Adipocyte (in vitro differentiated cells): Measurements from ENCODE around the gene SAP30BP.

Source experiments
- DNase-seq: peaks from one replicate; pipeline ENCODE4 v3.0.0-alpha.2; 2015; ENCODE audit warnings: low read depth
- H3K27me3 ChIP-seq: replicated peaks from 2 replicates; pipeline ENCODE4 v1.7.0; 2013; ENCODE audit warnings: mild to moderate bottlenecking, low read length, moderate library complexity; ENCODE audit not compliant: control insufficient read depth, insufficient read depth
- H3K36me3 ChIP-seq: 2 replicates; pipeline ENCODE4 v1.7.0; 2013; ENCODE audit warnings: low read length, mild to moderate bottlenecking, moderate library complexity; ENCODE audit not compliant: control insufficient read depth, insufficient read depth, severe bottlenecking
- H3K4me1 ChIP-seq: 2 replicates; pipeline ENCODE4 v1.7.0; 2013; ENCODE audit warnings: mild to moderate bottlenecking, low read length, moderate library complexity; ENCODE audit not compliant: control insufficient read depth, insufficient read depth
- H3K4me3 ChIP-seq: 2 replicates; pipeline ENCODE4 v1.7.0; 2013; ENCODE audit warnings: mild to moderate bottlenecking, low read length, moderate library complexity
- H3K9ac ChIP-seq: 2 replicates; pipeline ENCODE4 v1.7.0; 2013; ENCODE audit warnings: mild to moderate bottlenecking, low read length, moderate library complexity
- H3K9me3 ChIP-seq: 2 replicates; pipeline ENCODE4 v1.7.0; 2013; ENCODE audit warnings: mild to moderate bottlenecking, low read length, moderate library complexity; ENCODE audit not compliant: control insufficient read depth

Gene SAP30BP

GRCh38 chr17:75734674-75735294 lies 67.6 kb downstream of the SAP30BP start:
- Histone ChIP-seq H3K9me3 (no peaks in the 10 kb centered on the region), H3K9ac (no peak overlapping the region), H3K4me3 (no peak overlapping the region), H3K27me3 (peaks cover 6% of the 10 kb centered on the region), H3K4me1 (peaks cover 6% of the 10 kb centered on the region), H3K36me3 (no peaks in the 10 kb centered on the region)
- DNase-seq, result no peak

GRCh38 chr17:75736173-75736835 lies 69.2 kb downstream of the SAP30BP start:
- Histone ChIP-seq H3K9ac (no peak overlapping the region), H3K27me3 (peaks cover 4% of the 10 kb centered on the region), H3K4me3 (no peak overlapping the region), H3K36me3 (no peaks in the 10 kb centered on the region), H3K9me3 (no peaks in the 10 kb centered on the region), H3K4me1 (peaks cover 6% of the 10 kb centered on the region)
- DNase-seq, result no peak

DNA sequence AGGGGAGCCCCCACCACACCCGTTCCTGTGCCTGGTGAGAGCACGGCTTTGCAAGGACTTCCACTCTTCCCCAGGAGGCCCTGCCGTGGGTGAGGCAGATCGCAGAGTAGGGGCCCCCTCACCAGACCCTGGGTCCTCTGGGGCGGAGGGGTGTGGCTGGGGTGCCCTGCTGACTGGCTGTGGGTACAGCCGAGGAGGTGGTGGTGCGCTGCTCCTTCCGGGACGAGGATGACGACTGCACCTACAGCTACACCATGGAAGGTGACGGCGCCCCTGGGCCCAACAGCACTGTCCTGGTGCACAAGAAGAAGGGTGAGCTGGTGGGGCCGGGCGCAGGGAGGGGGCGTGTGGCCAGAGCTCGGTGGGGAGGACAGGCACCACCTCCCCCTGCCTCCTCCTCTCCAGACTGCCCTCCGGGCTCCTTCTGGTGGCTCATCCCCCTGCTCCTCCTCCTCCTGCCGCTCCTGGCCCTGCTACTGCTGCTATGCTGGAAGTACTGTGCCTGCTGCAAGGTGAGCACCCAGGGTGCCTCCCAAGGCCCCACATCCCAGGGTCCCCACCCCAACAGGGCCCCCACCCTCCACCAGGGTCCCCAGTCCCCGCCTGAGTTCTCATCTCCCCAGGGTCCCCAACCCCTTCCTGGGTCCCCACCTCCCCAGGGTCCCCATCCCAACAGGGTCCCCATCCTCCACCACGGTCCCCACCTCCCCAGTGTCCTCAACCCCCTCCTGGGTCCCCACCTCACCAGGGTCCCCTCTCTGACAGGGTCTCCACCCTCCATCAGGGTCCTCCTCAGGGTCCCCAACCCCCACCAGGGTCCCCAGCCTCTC lies 70.2 kb downstream of the SAP30BP start:
- Histone ChIP-seq H3K9ac (no peak overlapping the region), H3K27me3 (peaks cover 4% of the 10 kb centered on the region), H3K36me3 (no peaks in the 10 kb centered on the region), H3K9me3 (no peaks in the 10 kb centered on the region), H3K4me3 (no peak overlapping the region), H3K4me1 (peaks cover 6% of the 10 kb centered on the region)
- no peak for DNase-seq

- H3K4me3 ChIP-seq, result no peak overlapping the region
- H3K36me3 ChIP-seq, result no peaks in the 10 kb centered on the region
- H3K27me3 ChIP-seq, result peaks cover 4% of the 10 kb centered on the region
- DNase-seq, result no peak
- no peak overlapping the region for H3K9ac ChIP-seq
- no peaks in the 10 kb centered on the region for H3K9me3 ChIP-seq
- peaks cover 6% of the 10 kb centered on the region for H3K4me1 ChIP-seq
Measured at GRCh38 chr17:75738218-75738802, 71.2 kb downstream of the SAP30BP start.

DNA sequence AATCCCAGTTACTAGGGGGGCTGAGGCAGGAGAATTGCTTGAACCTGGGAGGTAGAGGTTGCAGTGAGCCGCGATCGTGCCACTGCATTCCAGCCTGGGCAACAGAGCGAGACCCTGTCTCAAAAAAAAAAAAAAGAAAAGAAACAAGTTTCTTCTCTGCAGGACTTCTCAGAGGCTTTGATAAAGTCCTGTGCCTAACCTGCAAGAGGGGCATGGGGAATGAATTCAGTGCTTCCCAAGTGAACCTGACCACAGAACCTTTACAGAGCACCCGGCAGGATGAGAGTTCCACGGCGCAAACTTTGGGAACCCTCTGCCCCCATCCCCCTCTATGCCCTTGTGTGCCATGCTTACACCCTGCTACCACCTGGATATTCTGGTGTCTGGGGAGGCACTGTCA lies 72.0 kb downstream of the SAP30BP start:
- Histone ChIP-seq H3K4me3 (no peak overlapping the region), H3K36me3 (no peaks in the 10 kb centered on the region), H3K9me3 (no peaks in the 10 kb centered on the region)

DNA sequence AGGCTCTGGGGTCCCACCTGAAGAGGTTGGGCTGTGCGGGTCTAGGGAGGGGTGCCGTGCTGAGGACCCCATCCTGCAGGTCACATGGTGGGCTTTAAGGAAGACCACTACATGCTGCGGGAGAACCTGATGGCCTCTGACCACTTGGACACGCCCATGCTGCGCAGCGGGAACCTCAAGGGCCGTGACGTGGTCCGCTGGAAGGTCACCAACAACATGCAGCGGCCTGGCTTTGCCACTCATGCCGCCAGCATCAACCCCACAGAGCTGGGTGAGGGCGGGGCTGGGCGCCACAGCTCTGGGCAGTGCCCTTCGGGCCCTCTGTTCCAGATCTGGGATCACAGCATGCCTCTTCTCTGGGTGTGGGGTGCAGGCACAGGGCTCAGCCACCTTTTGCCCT lies 72.7 kb downstream of the SAP30BP start:
- no peak overlapping the region for H3K4me3 ChIP-seq
- DNase-seq, result no peak
- peaks cover 4% of the 10 kb centered on the region for H3K27me3 ChIP-seq
- H3K9me3 ChIP-seq, result no peaks in the 10 kb centered on the region
- H3K9ac ChIP-seq, result no peak overlapping the region
- H3K36me3 ChIP-seq, result no peaks in the 10 kb centered on the region
- peaks cover 6% of the 10 kb centered on the region for H3K4me1 ChIP-seq

More for the DNA sequence above, 72.0 kb downstream of the SAP30BP start:
- Histone ChIP-seq H3K4me1 (peaks cover 6% of the 10 kb centered on the region), H3K27me3 (peaks cover 4% of the 10 kb centered on the region), H3K9ac (no peak overlapping the region)
- no peak for DNase-seq

- Histone ChIP-seq H3K9me3 (no peaks in the 10 kb centered on the region), H3K36me3 (no peaks in the 10 kb centered on the region), H3K4me1 (peaks cover 6% of the 10 kb centered on the region), H3K4me3 (no peak overlapping the region), H3K9ac (no peak overlapping the region), H3K27me3 (peaks cover 4% of the 10 kb centered on the region)
- DNase-seq, result no peak
Measured at GRCh38 chr17:75740215-75740614, 73.1 kb downstream of the SAP30BP start.

DNA sequence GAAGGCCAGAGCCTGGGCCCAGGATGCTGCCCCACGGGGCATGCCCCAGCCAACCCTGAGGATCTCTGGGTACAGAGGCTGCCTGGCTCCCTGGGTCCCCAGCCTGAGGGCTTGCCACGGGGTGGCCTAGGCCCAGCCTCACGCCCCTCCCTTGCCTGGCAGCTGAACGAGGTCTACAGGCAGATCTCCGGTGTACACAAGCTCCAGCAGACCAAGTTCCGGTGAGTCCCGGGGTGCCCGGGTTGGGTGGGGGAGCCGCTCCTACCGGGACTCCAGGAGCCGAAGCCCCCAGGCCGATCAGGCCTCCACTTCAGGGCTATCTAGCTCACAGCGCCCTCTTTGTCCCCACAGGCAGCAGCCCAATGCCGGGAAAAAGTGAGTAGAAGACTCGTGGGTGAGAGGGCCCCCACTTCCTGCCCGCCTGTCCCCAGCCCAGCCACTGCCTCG lies 73.5 kb downstream of the SAP30BP start:
- Histone ChIP-seq H3K27me3 (peaks cover 4% of the 10 kb centered on the region), H3K9ac (no peak overlapping the region), H3K4me3 (no peak overlapping the region), H3K9me3 (no peaks in the 10 kb centered on the region), H3K36me3 (no peaks in the 10 kb centered on the region), H3K4me1 (peaks cover 6% of the 10 kb centered on the region)
- no peak for DNase-seq

DNA sequence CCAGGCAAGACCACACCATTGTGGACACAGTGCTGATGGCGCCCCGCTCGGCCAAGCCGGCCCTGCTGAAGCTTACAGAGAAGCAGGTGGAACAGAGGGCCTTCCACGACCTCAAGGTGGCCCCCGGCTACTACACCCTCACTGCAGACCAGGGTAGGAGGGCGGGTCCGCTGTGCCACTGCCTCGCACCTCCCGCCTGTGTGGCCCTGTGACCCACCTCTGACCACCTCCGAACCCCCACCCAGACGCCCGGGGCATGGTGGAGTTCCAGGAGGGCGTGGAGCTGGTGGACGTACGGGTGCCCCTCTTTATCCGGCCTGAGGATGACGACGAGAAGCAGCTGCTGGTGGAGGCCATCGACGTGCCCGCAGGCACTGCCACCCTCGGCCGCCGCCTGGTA lies 75.2 kb downstream of the SAP30BP start:
- Histone ChIP-seq H3K9me3 (no peaks in the 10 kb centered on the region), H3K27me3 (peaks cover 4% of the 10 kb centered on the region), H3K9ac (no peak overlapping the region), H3K4me3 (no peak overlapping the region), H3K36me3 (no peaks in the 10 kb centered on the region), H3K4me1 (peaks cover 7% of the 10 kb centered on the region)
- DNase-seq, result no peak

DNA sequence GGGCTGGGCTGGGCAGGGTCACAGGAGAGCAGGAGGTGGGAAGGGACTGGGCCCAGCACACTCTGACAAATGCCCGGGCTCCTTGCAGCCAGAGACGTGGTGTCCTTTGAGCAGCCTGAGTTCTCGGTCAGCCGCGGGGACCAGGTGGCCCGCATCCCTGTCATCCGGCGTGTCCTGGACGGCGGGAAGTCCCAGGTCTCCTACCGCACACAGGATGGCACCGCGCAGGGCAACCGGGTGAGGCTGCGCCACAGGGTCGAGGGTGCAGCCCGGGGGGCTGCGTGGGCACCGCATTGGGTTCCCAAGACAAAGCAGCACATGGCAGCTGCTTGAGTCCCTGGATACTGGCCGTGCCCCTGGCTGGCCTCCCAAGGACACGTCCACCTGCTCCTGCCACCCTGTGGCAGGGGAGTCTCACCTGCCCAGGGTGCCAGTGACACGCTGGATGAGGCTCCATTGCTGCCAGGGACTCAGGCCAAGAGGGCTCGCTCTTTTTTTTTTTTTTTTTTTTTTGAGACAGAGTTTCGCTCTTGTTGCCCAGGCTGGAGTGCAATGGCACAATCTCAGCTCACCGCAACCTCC lies 76.6 kb downstream of the SAP30BP start:
- peaks cover 4% of the 10 kb centered on the region for H3K27me3 ChIP-seq
- H3K36me3 ChIP-seq, result no peaks in the 10 kb centered on the region
- H3K9me3 ChIP-seq, result no peaks in the 10 kb centered on the region
- no peak for DNase-seq
- peaks cover 5% of the 10 kb centered on the region for H3K4me1 ChIP-seq
- no peak overlapping the region for H3K4me3 ChIP-seq
- no peak overlapping the region for H3K9ac ChIP-seq

- Histone ChIP-seq H3K9ac (no peak overlapping the region), H3K9me3 (no peaks in the 10 kb centered on the region), H3K4me1 (peaks cover 9% of the 10 kb centered on the region), H3K36me3 (no peaks in the 10 kb centered on the region), H3K27me3 (no peaks in the 10 kb centered on the region), H3K4me3 (no peak overlapping the region)
- DNase-seq, result no peak
Measured at GRCh38 chr17:75748706-75749105, 81.6 kb downstream of the SAP30BP start.
